GM12872 (cell line): ENCODE results near the gene ARIH1.

Experiments used
- TF ChIP-seq, protein P1 (sequence below): IDR thresholded peaks from 3 replicates; pipeline ENCODE4 v1.5.1; 2011; ENCODE audit warnings: low read depth, mild to moderate bottlenecking, low read length, moderate library complexity; ENCODE audit not compliant: insufficient read depth

Gene ARIH1

DNA sequence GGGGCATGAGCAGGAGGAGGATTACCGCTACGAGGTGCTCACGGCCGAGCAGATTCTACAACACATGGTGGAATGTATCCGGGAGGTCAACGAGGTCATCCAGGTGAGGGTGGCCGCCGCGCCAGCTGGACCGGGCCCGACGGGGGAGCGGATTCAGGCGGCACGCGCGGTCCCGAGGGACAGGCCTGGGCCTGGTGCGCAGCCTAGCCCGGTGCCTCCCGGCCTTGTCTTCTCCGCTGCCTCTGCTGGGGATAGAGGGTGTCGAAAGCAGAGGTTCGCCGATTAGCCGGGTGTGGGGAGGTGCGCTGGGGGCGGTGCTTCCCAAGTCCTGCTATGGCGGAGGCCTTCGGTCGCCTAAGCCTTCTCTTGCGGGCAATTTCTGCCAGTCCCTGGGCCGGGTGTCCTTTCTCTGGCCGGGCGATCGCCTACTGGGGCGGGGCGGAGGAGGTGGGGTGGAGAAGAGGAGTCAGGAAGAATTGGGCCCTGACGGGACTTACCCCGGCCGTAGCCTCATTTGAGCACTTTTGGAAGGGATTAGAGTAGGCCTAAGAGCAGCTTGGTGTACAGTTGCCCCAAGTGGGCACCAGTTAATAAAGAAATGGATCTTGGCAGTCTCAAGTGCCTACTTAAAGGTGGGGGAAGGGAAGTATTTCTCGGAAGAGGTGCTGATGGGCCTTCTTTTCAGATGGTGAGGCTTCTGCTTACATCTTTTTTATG lies 940 bp downstream of the ARIH1 start:
- TF ChIP-seq, protein P1, sequence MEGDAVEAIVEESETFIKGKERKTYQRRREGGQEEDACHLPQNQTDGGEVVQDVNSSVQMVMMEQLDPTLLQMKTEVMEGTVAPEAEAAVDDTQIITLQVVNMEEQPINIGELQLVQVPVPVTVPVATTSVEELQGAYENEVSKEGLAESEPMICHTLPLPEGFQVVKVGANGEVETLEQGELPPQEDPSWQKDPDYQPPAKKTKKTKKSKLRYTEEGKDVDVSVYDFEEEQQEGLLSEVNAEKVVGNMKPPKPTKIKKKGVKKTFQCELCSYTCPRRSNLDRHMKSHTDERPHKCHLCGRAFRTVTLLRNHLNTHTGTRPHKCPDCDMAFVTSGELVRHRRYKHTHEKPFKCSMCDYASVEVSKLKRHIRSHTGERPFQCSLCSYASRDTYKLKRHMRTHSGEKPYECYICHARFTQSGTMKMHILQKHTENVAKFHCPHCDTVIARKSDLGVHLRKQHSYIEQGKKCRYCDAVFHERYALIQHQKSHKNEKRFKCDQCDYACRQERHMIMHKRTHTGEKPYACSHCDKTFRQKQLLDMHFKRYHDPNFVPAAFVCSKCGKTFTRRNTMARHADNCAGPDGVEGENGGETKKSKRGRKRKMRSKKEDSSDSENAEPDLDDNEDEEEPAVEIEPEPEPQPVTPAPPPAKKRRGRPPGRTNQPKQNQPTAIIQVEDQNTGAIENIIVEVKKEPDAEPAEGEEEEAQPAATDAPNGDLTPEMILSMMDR: 0 out of 3 replicates have a peak, but pooled peaks have one; percentile 5

DNA sequence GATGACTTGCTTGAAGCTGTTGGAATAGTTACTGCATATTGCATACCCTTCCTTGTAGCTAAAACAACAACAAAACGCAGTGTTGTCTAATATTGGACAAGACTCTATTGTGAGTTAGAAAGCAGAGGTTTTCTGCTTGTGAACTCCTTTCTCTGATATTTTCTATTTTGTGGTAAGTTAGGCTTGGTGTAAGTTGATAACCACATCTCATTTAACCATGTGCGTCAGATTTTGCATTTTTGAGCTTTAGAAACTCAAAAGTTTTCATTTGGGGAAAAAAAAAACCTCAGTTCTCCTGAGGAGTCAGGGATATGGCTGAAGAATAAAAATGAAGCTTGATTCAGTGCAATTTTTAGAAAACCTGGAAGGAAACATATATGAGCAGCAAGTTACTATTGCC lies 1.5 kb downstream of the ARIH1 start:
- TF ChIP-seq, protein P1: no peak

DNA sequence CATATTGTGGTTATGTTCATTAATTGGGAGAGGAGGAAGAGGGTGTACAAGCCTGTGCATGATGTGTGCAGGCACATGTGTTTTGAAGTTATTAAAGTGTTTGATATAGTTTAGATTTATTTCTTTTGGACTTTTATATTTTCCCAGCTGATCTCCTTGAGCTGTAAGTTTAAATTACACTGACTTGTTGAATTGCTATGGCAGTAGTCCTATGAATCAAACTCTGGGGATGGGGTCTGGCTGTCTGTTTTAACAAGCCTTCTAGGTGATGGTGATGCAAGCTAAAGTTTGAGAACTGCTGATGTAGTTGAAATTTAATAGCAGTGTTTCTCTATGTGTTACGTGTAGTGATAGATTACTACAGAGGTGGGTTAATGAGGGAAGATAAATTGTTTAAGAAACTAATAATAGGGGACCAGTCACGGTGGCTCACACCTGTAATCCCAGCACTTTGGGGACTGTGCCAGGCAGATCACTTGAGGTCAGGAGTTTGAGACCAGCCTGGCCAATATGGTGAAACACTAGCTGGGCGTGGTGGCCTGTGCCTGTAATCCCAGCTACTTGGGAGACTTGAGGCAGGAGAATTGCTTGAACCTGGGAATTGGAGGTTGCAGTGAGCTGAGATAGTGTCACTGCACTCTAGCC lies 7.0 kb downstream of the ARIH1 start:
- TF ChIP-seq, protein P1: no peak

DNA sequence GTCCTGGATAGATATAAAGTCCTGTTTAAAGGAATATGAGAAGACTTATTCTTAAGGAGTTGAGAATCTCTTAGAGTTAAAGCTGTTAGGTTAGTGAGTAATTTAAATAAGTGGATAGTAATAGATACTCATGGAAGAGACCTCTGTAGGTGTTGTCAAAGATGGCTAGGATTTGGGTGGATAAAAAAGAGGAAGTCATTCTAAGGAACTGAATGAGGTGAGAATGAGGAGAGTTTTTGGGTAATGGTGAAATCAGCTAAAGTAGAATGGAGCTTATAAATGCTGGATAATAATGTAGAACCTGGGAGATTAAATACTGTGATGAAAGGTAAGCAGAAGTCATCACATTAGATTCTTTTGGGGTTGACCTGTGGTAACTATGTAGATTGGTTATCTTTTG lies 8.1 kb downstream of the ARIH1 start:
- TF ChIP-seq, protein P1: no peak

DNA sequence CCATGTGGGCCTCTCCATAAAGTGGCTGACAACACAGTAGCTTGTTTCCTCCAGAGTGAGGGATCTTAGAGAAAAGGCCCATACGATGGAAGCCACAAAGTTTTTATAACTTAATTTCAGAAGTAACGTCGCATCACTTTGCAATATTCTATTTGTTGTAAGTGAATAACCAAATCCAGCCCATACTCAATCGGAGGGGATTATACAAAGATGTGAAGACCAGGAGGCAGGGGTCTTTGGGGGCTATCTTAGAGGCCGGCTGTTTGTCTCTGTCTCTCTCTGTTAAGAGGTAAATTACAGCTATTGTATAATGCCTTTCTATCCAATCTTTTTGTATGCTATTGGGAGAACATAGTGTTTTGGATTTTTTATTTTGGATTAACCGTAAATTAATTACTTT lies 9.1 kb downstream of the ARIH1 start:
- TF ChIP-seq, protein P1: no peak

DNA sequence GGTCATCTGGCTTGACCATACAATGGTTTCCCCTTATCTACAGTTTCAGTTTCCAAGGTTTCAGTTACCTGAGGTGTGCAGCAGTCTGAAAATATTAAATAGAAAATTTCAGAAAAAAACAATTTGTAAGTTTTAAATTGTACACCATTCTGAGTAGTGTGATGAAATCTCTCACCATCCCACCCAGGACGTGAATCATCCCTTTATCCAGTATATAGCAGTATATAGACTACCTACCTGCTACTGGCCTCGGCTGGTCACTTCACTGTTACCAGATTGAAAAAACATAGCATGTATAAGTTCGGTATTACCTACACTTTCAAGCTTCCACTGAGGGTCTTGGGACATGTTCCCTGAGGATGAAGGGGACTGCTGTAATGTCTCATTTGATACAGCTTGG lies 12.0 kb downstream of the ARIH1 start:
- TF ChIP-seq, protein P1: no peak

DNA sequence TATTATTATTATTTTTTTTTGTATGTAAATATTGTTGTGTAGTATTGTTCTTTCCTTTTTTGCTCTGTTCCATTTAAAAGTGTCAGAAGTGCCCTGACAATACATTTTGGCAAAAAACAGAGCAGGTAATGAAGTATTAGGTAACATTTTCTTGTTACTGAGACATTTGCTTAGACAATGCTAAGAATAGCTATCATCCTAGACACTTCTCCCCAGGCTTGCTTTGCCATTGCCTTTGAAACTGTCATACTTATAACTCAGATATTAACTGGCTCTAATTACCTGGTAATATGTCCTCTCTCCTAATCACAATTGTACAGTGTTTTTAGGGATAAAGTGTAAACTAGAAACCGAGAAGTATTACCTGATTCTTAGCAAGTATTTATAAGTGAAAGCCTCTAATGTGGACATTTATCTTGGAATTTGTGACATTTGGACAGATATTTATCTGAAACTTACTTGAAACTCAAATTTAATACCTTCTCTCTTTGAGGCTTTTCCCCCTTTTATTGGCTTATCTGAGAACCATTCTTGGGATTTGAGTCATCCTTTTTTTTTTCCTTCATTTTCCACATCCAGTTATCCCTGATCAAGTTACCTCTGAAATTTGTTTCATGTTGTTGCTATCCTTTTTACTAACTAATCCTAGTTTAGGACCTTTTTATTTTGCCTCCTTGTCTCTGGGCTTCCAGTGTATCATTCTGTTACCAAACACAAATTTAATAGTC lies 13.1 kb downstream of the ARIH1 start:
- TF ChIP-seq, protein P1: no peak
